ENCODE measurements around the gene VIT.

VIT gene

GRCh38 chr2:36807223-36807886 is 110.8 kb downstream of the VIT start:
- in situ Hi-C loops (cut with MboI; ENCODE audit: low pct_unique_long_range_greater_than_20kb, low sequenced_read_pairs, unreplicated experiment): no loop called here
- DNase-seq (ENCODE audit: low spot score): no peak
- TF ChIP-seq, protein P1, sequence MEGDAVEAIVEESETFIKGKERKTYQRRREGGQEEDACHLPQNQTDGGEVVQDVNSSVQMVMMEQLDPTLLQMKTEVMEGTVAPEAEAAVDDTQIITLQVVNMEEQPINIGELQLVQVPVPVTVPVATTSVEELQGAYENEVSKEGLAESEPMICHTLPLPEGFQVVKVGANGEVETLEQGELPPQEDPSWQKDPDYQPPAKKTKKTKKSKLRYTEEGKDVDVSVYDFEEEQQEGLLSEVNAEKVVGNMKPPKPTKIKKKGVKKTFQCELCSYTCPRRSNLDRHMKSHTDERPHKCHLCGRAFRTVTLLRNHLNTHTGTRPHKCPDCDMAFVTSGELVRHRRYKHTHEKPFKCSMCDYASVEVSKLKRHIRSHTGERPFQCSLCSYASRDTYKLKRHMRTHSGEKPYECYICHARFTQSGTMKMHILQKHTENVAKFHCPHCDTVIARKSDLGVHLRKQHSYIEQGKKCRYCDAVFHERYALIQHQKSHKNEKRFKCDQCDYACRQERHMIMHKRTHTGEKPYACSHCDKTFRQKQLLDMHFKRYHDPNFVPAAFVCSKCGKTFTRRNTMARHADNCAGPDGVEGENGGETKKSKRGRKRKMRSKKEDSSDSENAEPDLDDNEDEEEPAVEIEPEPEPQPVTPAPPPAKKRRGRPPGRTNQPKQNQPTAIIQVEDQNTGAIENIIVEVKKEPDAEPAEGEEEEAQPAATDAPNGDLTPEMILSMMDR (IDR thresholded peaks at IDR 0.05; ENCODE audit: extremely low read depth, insufficient read depth, missing control alignments): no peak

GRCh38 chr2:36808386-36809068 is 112.0 kb downstream of the VIT start:
- TF ChIP-seq, protein P1 (IDR thresholded peaks at IDR 0.05; ENCODE audit: extremely low read depth, insufficient read depth, missing control alignments): no peak
- in situ Hi-C loops (cut with MboI; ENCODE audit: low pct_unique_long_range_greater_than_20kb, low sequenced_read_pairs, unreplicated experiment): no loop called here

GRCh38 chr2:36809069-36809445 is 112.5 kb downstream of the VIT start:
- TF ChIP-seq, protein P1 (IDR thresholded peaks at IDR 0.05; ENCODE audit: extremely low read depth, insufficient read depth, missing control alignments): no peak
- in situ Hi-C loops (cut with MboI; ENCODE audit: low pct_unique_long_range_greater_than_20kb, low sequenced_read_pairs, unreplicated experiment): no loop called here
- no peak for DNase-seq (ENCODE audit: low spot score)

More at GRCh38 chr2:36808386-36809068, 112.0 kb downstream of the VIT start:
- no peak for DNase-seq (ENCODE audit: low spot score)

DNA sequence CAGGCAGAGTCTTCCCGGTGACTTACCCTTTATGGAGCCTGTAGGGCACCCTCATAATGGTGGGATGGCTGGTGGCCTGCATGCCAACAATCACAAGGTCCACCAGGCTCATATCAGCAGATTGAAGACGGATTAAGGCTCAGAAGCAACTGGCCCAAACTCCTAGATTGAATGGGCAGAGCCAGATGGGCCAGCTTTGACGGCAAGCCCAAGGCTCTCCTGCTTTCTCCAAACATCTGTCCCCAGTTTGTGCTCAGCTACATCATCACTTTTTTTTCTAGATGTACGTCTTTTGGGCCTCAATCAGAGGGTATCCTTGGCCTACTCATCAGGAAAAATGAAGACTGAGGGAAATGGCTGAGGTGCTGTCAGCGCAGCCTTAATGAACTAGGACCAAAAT is 114.6 kb downstream of the VIT start:
- DNase-seq (ENCODE audit: low spot score): no peak
- TF ChIP-seq, protein P1 (IDR thresholded peaks at IDR 0.05; ENCODE audit: extremely low read depth, insufficient read depth, missing control alignments): no peak
- in situ Hi-C loops (cut with MboI; ENCODE audit: low pct_unique_long_range_greater_than_20kb, low sequenced_read_pairs, unreplicated experiment): no loop called here

DNA sequence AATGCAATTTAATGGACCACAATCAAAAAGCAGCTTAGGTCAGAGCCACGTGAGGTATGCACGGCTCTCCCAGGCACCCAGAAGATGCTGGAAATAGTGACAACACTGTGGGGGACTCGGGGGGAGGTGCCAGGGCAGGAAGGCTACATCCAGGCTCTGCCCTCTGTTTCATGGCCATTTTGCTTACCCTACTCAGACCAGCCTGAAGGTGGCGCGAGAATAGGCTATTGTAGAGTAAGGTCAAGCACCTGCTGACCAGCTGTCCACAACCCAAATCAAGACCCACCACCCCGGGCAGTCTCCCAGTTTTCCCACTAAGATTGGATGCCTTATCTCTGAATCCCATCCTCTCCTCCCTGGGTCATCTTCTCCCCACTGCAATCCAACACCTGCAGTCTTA is 115.7 kb downstream of the VIT start:
- TF ChIP-seq, protein P1 (IDR thresholded peaks at IDR 0.05; ENCODE audit: extremely low read depth, insufficient read depth, missing control alignments): peak; percentile 43
- in situ Hi-C loops (cut with MboI; ENCODE audit: low pct_unique_long_range_greater_than_20kb, low sequenced_read_pairs, unreplicated experiment): no loop called here
- no peak for DNase-seq (ENCODE audit: low spot score)

- in situ Hi-C loops (cut with MboI; ENCODE audit: low pct_unique_long_range_greater_than_20kb, low sequenced_read_pairs, unreplicated experiment): no loop called here
- no peak for DNase-seq (ENCODE audit: low spot score)
- TF ChIP-seq, protein P1 (IDR thresholded peaks at IDR 0.05; ENCODE audit: extremely low read depth, insufficient read depth, missing control alignments): no peak
These were observed 122.0 kb downstream of the VIT start for GRCh38 chr2:36818542-36818941.

All from GM13977 (cell line).